Measurements from ENCODE around the gene PICK1. TPM values are rescaled to one million over a fixed set of nuclear protein-coding genes. Genes with fewer than 3 reads are reported as not detected.

PICK1 gene
- 29.4 TPM for polyA plus RNA-seq (2013, experiment 1 of 4)
- 30.9 TPM for polyA plus RNA-seq (2013, experiment 2 of 4)
- polyA plus RNA-seq (2013, experiment 3 of 4), result 20.3 TPM
- polyA plus RNA-seq (2013, experiment 4 of 4), result 23.2 TPM

DNA sequence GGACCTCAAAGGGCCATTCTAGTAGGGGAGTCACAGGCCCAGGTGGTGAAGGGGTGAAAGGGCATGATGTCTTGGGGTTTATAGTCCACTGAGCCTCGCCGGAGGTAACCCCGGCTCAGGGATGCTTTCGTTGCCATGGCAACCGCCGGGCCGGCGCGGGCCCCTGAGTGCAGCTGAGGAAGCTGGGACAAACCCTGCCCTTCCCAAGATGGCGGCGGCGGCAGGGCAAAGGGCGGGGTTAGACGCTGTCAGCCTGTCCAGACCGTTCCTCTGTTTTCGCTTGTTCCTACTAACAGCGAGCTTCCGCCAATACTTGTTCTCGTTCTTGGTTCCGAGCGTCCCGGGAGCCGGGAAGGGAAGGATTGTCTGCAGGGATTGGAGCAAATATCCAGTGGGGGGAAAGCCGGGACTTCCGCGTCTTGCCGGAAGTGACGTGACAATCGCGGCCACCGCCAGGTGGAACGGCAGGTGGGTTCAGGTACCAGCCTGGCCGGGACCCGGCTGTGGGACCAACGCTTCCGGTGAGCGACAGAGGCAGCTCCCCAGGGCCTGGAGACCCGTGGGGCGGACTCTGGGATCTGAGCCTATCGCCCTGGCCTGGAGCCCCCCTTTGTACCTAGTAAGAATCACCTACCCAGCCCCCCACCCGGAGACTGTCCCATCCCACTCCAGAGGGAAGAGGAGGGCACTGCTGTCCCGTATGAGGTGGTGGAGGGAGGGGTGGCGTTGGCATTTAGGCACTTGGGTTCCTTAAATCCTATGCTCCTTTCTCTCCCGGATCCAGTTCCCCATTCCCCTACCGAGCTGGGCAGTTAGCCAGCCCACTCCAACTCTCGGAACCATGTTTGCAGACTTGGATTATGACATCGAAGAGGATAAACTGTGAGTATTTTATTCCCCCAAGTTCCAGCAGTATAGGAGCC, at the start of gene PICK1:
Gene PICK1, plus strand, starts transcription at position 436 of the 923 bp plus-strand sequence. Its CDS starts 406 bp downstream, at position 842.
- peak within 1 kb of the TSS; percentile 58 for H3K4me3 ChIP-seq (ENCODE audit: insufficient read depth, low read depth, low read length)
- peaks cover 3% of the 10 kb centered on the region for H3K27me3 ChIP-seq (ENCODE audit: control insufficient read depth, insufficient read depth, low read length, poor library complexity, severe bottlenecking)
- peak within 1 kb of the TSS; percentile 47 for H3K27ac ChIP-seq (ENCODE audit: insufficient read depth, low read depth, low read length, poor library complexity, severe bottlenecking)
- H3K9me3 ChIP-seq (ENCODE audit: control insufficient read depth, low read length), result no peaks in the 10 kb centered on the region
- peaks cover 5% of the 10 kb centered on the region for H3K4me1 ChIP-seq (ENCODE audit: control insufficient read depth, insufficient read depth, low read length)
- peaks cover 6% of the 10 kb centered on the region for H3K36me3 ChIP-seq (ENCODE audit: control insufficient read depth, insufficient read depth, low read length)
- WGBS, 2 experiments, result 5 to 6% methylated on average over 45 to 46 of the region's 47 CpGs

DNA sequence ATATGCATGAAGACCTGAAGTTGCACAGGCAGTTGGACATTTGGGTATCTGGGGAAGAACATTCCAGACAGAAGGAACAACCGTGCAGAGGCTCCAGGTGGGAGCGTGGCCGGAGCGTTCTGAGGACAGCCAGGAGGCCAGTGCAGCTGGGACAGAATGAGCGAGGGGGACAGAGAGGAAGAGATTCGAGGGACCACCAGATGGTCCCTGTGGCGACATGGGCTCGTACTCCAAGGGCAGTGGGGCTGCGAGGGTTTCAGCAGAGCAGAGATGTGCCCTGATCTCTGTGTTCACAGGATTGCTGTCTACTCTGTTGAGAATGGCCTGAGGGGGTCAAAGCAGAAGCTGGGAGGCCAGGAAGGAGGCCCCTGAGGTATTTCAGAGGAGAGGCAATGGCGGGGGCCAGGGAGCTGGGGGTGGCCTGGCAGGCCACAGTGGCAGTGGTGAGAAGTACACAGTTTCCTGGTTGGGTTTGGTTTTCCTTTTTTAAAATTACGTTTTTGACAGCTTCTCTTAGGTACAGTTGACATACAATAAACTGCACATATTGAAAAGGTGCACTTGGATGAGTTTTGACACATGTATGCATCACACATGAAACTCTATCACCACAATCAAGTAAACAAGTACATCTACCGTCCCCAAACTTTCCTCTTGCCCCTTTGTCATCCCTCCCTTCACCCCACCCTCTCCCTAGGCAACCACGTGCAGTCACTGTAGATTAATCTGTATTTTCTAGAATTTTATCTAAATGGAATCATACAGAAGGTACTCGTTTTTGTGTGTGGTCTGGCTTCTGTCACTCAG, 48.0 kb upstream of the PICK1 start:
- Histone ChIP-seq H3K9me3 (ENCODE audit: control insufficient read depth, low read length) (no peaks in the 10 kb centered on the region), H3K27me3 (ENCODE audit: control insufficient read depth, insufficient read depth, low read length, poor library complexity, severe bottlenecking) (no peaks in the 10 kb centered on the region), H3K4me1 (ENCODE audit: control insufficient read depth, insufficient read depth, low read length) (peaks cover 7% of the 10 kb centered on the region), H3K36me3 (ENCODE audit: control insufficient read depth, insufficient read depth, low read length) (no peaks in the 10 kb centered on the region), H3K4me3 (ENCODE audit: insufficient read depth, low read depth, low read length) (no peak overlapping the region), H3K27ac (ENCODE audit: insufficient read depth, low read depth, low read length, poor library complexity, severe bottlenecking) (no peak overlapping the region)
- WGBS, 2 experiments, result 89 to 92% methylated on average over 13 to 14 of the region's 14 CpGs

DNA sequence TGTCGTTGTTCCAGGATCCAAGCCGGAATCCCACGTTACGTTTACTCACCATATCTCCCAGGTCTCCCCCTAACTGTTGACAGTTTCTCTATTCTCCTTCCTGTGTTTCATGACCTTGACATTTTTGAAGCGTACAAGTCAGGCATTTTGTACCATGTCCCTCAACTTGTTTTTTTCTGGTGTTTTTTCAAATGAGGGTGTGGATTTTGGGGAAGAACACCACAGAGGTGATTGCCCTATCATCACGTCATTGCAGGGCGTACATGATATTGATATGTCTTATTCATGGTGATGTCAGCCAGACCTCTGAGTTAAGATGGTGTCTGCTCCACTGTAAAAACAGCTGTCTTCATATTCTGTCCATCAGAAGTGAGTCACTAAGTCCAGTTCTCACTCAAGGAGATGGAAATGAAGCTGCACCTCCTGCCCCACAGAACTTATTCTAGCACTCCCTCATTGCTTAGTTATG, 44.6 kb upstream of the PICK1 start:
- WGBS, 2 experiments, result 94 to 95% methylated on average over 7 of the region's 7 CpGs
- Histone ChIP-seq H3K27me3 (ENCODE audit: control insufficient read depth, insufficient read depth, low read length, poor library complexity, severe bottlenecking) (no peaks in the 10 kb centered on the region), H3K36me3 (ENCODE audit: control insufficient read depth, insufficient read depth, low read length) (no peaks in the 10 kb centered on the region), H3K4me1 (ENCODE audit: control insufficient read depth, insufficient read depth, low read length) (peaks cover 7% of the 10 kb centered on the region), H3K4me3 (ENCODE audit: insufficient read depth, low read depth, low read length) (no peak overlapping the region), H3K27ac (ENCODE audit: insufficient read depth, low read depth, low read length, poor library complexity, severe bottlenecking) (no peak overlapping the region), H3K9me3 (ENCODE audit: control insufficient read depth, low read length) (no peaks in the 10 kb centered on the region)

DNA sequence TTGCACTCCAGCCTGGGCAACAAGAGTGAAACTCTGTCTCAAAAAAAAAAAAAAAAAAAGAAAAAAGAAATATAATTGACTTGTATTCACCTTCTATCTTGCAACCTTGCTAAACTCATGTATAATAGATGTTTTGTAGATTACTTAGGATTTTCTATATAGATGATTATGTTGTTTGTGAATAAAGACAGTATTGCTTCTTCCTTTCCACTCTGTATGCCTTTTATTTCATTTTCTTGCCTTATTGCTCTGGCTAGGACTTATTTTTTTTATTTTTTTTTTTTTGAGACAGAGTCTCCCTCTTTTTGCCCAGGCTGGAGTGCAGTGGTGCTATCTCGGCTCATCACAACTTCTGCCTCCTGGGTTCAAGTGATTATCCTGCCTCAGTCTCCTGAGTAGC, 43.1 kb upstream of the PICK1 start:
- Histone ChIP-seq H3K27me3 (ENCODE audit: control insufficient read depth, insufficient read depth, low read length, poor library complexity, severe bottlenecking) (no peaks in the 10 kb centered on the region), H3K27ac (ENCODE audit: insufficient read depth, low read depth, low read length, poor library complexity, severe bottlenecking) (no peak overlapping the region), H3K9me3 (ENCODE audit: control insufficient read depth, low read length) (no peaks in the 10 kb centered on the region), H3K4me3 (ENCODE audit: insufficient read depth, low read depth, low read length) (no peak overlapping the region), H3K4me1 (ENCODE audit: control insufficient read depth, insufficient read depth, low read length) (peaks cover 6% of the 10 kb centered on the region), H3K36me3 (ENCODE audit: control insufficient read depth, insufficient read depth, low read length) (no peaks in the 10 kb centered on the region)
- 84 to 90% methylated on average over 1 of the region's 1 CpG for WGBS, 2 experiments

- no peaks in the 10 kb centered on the region for H3K36me3 ChIP-seq (ENCODE audit: control insufficient read depth, insufficient read depth, low read length)
- H3K27ac ChIP-seq (ENCODE audit: insufficient read depth, low read depth, low read length, poor library complexity, severe bottlenecking), result peak overlapping the region; percentile 74
- WGBS, 2 experiments, result 70% methylated on average over 33 of the region's 33 CpGs
- H3K4me3 ChIP-seq (ENCODE audit: insufficient read depth, low read depth, low read length), result no peak overlapping the region
- H3K9me3 ChIP-seq (ENCODE audit: control insufficient read depth, low read length), result no peaks in the 10 kb centered on the region
- no peaks in the 10 kb centered on the region for H3K27me3 ChIP-seq (ENCODE audit: control insufficient read depth, insufficient read depth, low read length, poor library complexity, severe bottlenecking)
- peaks cover 9% of the 10 kb centered on the region for H3K4me1 ChIP-seq (ENCODE audit: control insufficient read depth, insufficient read depth, low read length)
These were observed 40.7 kb upstream of the PICK1 start for GRCh38 chr22:38016182-38017151.

GRCh38 chr22:38017272-38017920, 39.8 kb upstream of the PICK1 start:
- H3K4me3 ChIP-seq (ENCODE audit: insufficient read depth, low read depth, low read length), result no peak overlapping the region
- peaks cover 9% of the 10 kb centered on the region for H3K4me1 ChIP-seq (ENCODE audit: control insufficient read depth, insufficient read depth, low read length)
- H3K9me3 ChIP-seq (ENCODE audit: control insufficient read depth, low read length), result no peaks in the 10 kb centered on the region
- WGBS, 2 experiments, result 91 to 94% methylated on average over 7 of the region's 7 CpGs
- H3K27me3 ChIP-seq (ENCODE audit: control insufficient read depth, insufficient read depth, low read length, poor library complexity, severe bottlenecking), result no peaks in the 10 kb centered on the region
- peak overlapping the region; percentile 74 for H3K27ac ChIP-seq (ENCODE audit: insufficient read depth, low read depth, low read length, poor library complexity, severe bottlenecking)
- no peaks in the 10 kb centered on the region for H3K36me3 ChIP-seq (ENCODE audit: control insufficient read depth, insufficient read depth, low read length)

DNA sequence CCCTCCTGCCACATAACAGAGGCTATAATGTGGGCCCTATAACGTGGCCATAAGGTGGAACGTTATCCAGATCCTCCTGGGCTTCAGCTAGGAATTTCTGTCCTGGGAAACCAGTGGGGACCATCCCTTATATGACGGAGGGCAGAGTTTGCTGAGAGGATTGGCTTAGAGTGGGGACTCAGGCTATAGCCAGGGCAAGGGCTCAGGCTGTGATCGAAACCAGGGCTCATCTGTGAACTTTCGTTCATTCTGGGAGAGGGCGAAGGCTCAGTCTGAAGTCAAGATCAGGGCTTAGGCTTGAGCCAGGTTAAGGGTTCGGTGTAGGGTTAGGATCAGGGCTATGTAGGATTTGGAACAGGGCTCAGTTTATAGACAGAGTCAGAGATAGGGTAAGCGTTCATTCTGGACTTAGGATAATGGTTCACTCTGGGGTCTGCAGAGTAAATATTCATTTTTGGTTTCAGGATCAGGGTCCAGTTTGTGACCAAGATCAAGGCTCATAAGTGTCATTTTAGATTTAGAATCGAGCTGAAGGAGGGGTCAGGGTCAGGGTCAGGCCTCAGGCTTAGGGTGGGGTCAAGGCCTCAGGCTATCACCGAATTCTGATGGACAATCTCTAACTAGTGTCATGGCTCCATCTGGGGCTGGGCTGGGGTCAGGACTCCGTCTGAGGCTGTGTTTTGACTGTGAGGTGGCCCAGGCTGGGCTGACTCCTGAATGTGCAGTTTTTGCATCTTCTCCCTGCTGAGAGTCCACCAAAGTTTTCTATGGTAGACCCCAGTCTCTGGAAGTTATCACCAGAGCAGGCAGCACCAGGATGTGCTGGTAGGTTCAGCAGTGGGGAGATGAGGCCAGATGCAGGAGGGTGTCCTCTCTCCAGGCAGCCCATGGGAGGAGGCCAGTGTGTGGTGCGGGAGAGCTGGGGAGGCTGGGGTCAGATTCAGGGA, 39.0 kb upstream of the PICK1 start:
- WGBS, 2 experiments, result 93 to 94% methylated on average over 12 of the region's 12 CpGs
- Histone ChIP-seq H3K36me3 (ENCODE audit: control insufficient read depth, insufficient read depth, low read length) (no peaks in the 10 kb centered on the region), H3K27me3 (ENCODE audit: control insufficient read depth, insufficient read depth, low read length, poor library complexity, severe bottlenecking) (no peaks in the 10 kb centered on the region), H3K9me3 (ENCODE audit: control insufficient read depth, low read length) (no peaks in the 10 kb centered on the region), H3K27ac (ENCODE audit: insufficient read depth, low read depth, low read length, poor library complexity, severe bottlenecking) (no peak overlapping the region), H3K4me3 (ENCODE audit: insufficient read depth, low read depth, low read length) (no peak overlapping the region), H3K4me1 (ENCODE audit: control insufficient read depth, insufficient read depth, low read length) (peaks cover 9% of the 10 kb centered on the region)

- H3K27me3 ChIP-seq (ENCODE audit: control insufficient read depth, insufficient read depth, low read length, poor library complexity, severe bottlenecking), result no peaks in the 10 kb centered on the region
- no peak overlapping the region for H3K4me3 ChIP-seq (ENCODE audit: insufficient read depth, low read depth, low read length)
- no peaks in the 10 kb centered on the region for H3K36me3 ChIP-seq (ENCODE audit: control insufficient read depth, insufficient read depth, low read length)
- peaks cover 9% of the 10 kb centered on the region for H3K4me1 ChIP-seq (ENCODE audit: control insufficient read depth, insufficient read depth, low read length)
- no peaks in the 10 kb centered on the region for H3K9me3 ChIP-seq (ENCODE audit: control insufficient read depth, low read length)
- no peak overlapping the region for H3K27ac ChIP-seq (ENCODE audit: insufficient read depth, low read depth, low read length, poor library complexity, severe bottlenecking)
- WGBS, 2 experiments, result 89 to 93% methylated on average over 19 of the region's 19 CpGs
These were observed 38.0 kb upstream of the PICK1 start for GRCh38 chr22:38018938-38019827.

Data from ectodermal cell (in vitro differentiated cells).